AML-193 (cell line): ENCODE measurements around the gene TMPRSS12.
A peak's percentile ranks its signal among the peaks of the same experiment; 100 is the strongest.
"Not testable (repeated sequence)": the region's sequence is repeated elsewhere in the genome, so short reads cannot be mapped to it uniquely, and the experiment has no call there.

Experiments used
- DNase-seq, 2 experiments: peaks; one replicate each; lab custom pipeline; 2025; lab: John Stamatoyannopoulos, UW

The TMPRSS12 gene

GRCh38 chr12:50859621-50860310 lies 17.0 kb downstream of the TMPRSS12 start:
- DNase-seq = no peak

- no peak for DNase-seq
Measured at GRCh38 chr12:50862316-50862715, 19.6 kb downstream of the TMPRSS12 start.

GRCh38 chr12:50865266-50865665 lies 22.5 kb downstream of the TMPRSS12 start:
- DNase-seq = no peak

- not testable (repeated sequence) for DNase-seq
Measured at GRCh38 chr12:50868881-50869280, 26.2 kb downstream of the TMPRSS12 start.

- no peak for DNase-seq
Measured at GRCh38 chr12:50882563-50882962, 39.8 kb downstream of the TMPRSS12 start.

- DNase-seq = no peak
Measured at GRCh38 chr12:50887191-50887590, 44.5 kb downstream of the TMPRSS12 start.

GRCh38 chr12:50888666-50889065 lies 45.9 kb downstream of the TMPRSS12 start:
- no peak for DNase-seq

- no peak for DNase-seq
Measured at GRCh38 chr12:50894241-50894640, 51.5 kb downstream of the TMPRSS12 start.

GRCh38 chr12:50901685-50902113 lies 59.0 kb downstream of the TMPRSS12 start:
- DNase-seq = no peak

- not testable (repeated sequence) for DNase-seq
Measured at GRCh38 chr12:50908479-50908878, 65.8 kb downstream of the TMPRSS12 start.

- not testable (repeated sequence) for DNase-seq
Measured at GRCh38 chr12:50912361-50912760, 69.6 kb downstream of the TMPRSS12 start.

- no peak for DNase-seq
Measured at GRCh38 chr12:50913224-50913623, 70.5 kb downstream of the TMPRSS12 start.

GRCh38 chr12:50914872-50915484 lies 72.3 kb downstream of the TMPRSS12 start:
- DNase-seq = no peak

GRCh38 chr12:50916292-50916691 lies 73.6 kb downstream of the TMPRSS12 start:
- DNase-seq = no peak

- DNase-seq = no peak
Measured at GRCh38 chr12:50918584-50919316, 76.0 kb downstream of the TMPRSS12 start.

- no peak for DNase-seq
Measured at GRCh38 chr12:50922820-50923219, 80.1 kb downstream of the TMPRSS12 start.

GRCh38 chr12:50923361-50924130 lies 80.8 kb downstream of the TMPRSS12 start:
- no peak for DNase-seq

- peak in 1 of 2 experiments; percentile 52 for DNase-seq
Measured at GRCh38 chr12:50924131-50924438, 81.4 kb downstream of the TMPRSS12 start.

- peak; percentile 71 to 73 for DNase-seq
Measured at GRCh38 chr12:50924439-50925341, 82.0 kb downstream of the TMPRSS12 start.

- DNase-seq = no peak
Measured at GRCh38 chr12:50925342-50925651, 82.6 kb downstream of the TMPRSS12 start.

GRCh38 chr12:50925920-50926319 lies 83.2 kb downstream of the TMPRSS12 start:
- DNase-seq = no peak

- no peak for DNase-seq
Measured at GRCh38 chr12:50926415-50926814, 83.7 kb downstream of the TMPRSS12 start.
